ENCODE data around the gene HOMEZ. TPM values are rescaled to one million over a fixed set of nuclear protein-coding genes. Genes with fewer than 3 reads are reported as not detected.
A peak's percentile ranks its signal among the peaks of the same experiment; 100 is the strongest.
"Not testable (repeated sequence)": the region's sequence is repeated elsewhere in the genome, so short reads cannot be mapped to it uniquely, and the experiment has no call there.

HOMEZ gene
- total RNA-seq, 1 experiment from 2014 or later = 11.2 TPM

- Histone ChIP-seq H3K36me3 (no peaks in the 10 kb centered on the region), H3K27me3 (no peaks in the 10 kb centered on the region), H3K27ac (peak overlapping the region; percentile 79; the same call in 1 of the 2 replicates), H3K4me1 (peaks cover 5% of the 10 kb centered on the region; the same call in 1 of the 2 replicates), H3K4me3 (peak overlapping the region; percentile 82), H3K9me3 (replicated peaks) (no peaks in the 10 kb centered on the region)
- no peak for DNase-seq
Observed at GRCh38 chr14:23300687-23301223, 14.8 kb upstream of the HOMEZ start.

- H3K9me3 ChIP-seq (replicated peaks) = no peaks in the 10 kb centered on the region
- no peak for DNase-seq
- no peaks in the 10 kb centered on the region for H3K27me3 ChIP-seq
- H3K36me3 ChIP-seq = no peaks in the 10 kb centered on the region
- H3K4me1 ChIP-seq = peaks cover 5% of the 10 kb centered on the region; the same call in 1 of the 2 replicates
- peak overlapping the region; percentile 79; the same call in 1 of the 2 replicates for H3K27ac ChIP-seq
- peak overlapping the region; percentile 82 for H3K4me3 ChIP-seq
Observed at GRCh38 chr14:23299986-23300686, 14.2 kb upstream of the HOMEZ start.

- Histone ChIP-seq H3K9me3 (replicated peaks) (no peaks in the 10 kb centered on the region), H3K27me3 (no peaks in the 10 kb centered on the region), H3K4me1 (peaks cover 5% of the 10 kb centered on the region; the same call in 1 of the 2 replicates), H3K36me3 (no peaks in the 10 kb centered on the region), H3K4me3 (no peak overlapping the region), H3K27ac (no peak overlapping the region)
- DNase-seq = peak in 1 of 2 experiments; percentile 28
Observed at GRCh38 chr14:23299211-23299957, 13.5 kb upstream of the HOMEZ start.

GRCh38 chr14:23297611-23298277, 11.8 kb upstream of the HOMEZ start:
- no peak overlapping the region for H3K4me3 ChIP-seq
- DNase-seq = no peak
- no peak overlapping the region for H3K27ac ChIP-seq
- H3K4me1 ChIP-seq = peaks cover 5% of the 10 kb centered on the region; the same call in 1 of the 2 replicates
- H3K27me3 ChIP-seq = no peaks in the 10 kb centered on the region; the same call in 1 of the 2 replicates
- H3K9me3 ChIP-seq (replicated peaks) = no peaks in the 10 kb centered on the region
- H3K36me3 ChIP-seq = no peaks in the 10 kb centered on the region

GRCh38 chr14:23297096-23297495, 11.2 kb upstream of the HOMEZ start:
- Histone ChIP-seq H3K27me3 (no peaks in the 10 kb centered on the region; the same call in 1 of the 2 replicates), H3K4me3 (no peak overlapping the region), H3K36me3 (no peaks in the 10 kb centered on the region), H3K9me3 (replicated peaks) (no peaks in the 10 kb centered on the region), H3K4me1 (peaks cover 5% of the 10 kb centered on the region; the same call in 1 of the 2 replicates), H3K27ac (no peak overlapping the region)
- DNase-seq = no peak

GRCh38 chr14:23296012-23296777, 10.3 kb upstream of the HOMEZ start:
- Histone ChIP-seq H3K4me1 (peaks cover 5% of the 10 kb centered on the region; the same call in 1 of the 2 replicates), H3K27me3 (no peaks in the 10 kb centered on the region; the same call in 1 of the 2 replicates), H3K4me3 (no peak overlapping the region), H3K36me3 (no peaks in the 10 kb centered on the region), H3K9me3 (replicated peaks) (no peaks in the 10 kb centered on the region), H3K27ac (no peak overlapping the region)
- no peak for DNase-seq

- peak; percentile 43 to 79 for DNase-seq
- no peak overlapping the region for H3K4me3 ChIP-seq
- H3K27ac ChIP-seq = no peak overlapping the region
- no peaks in the 10 kb centered on the region for H3K36me3 ChIP-seq
- H3K9me3 ChIP-seq (replicated peaks) = no peaks in the 10 kb centered on the region
- H3K27me3 ChIP-seq = no peaks in the 10 kb centered on the region; the same call in 1 of the 2 replicates
- H3K4me1 ChIP-seq = peaks cover under 1% of the 10 kb centered on the region; the same call in 1 of the 2 replicates
Observed at GRCh38 chr14:23294734-23295561, 9.0 kb upstream of the HOMEZ start.

GRCh38 chr14:23286902-23287479, 1.1 kb upstream of the HOMEZ start:
- peak overlapping the region; percentile 59 for H3K27ac ChIP-seq
- DNase-seq = peak in 1 of 2 experiments; percentile 19
- peak overlapping the region; percentile 69 for H3K4me3 ChIP-seq
- H3K27me3 ChIP-seq = no peaks in the 10 kb centered on the region
- H3K4me1 ChIP-seq = peaks cover 3% of the 10 kb centered on the region; the same call in 1 of the 2 replicates
- no peaks in the 10 kb centered on the region for H3K9me3 ChIP-seq (replicated peaks)
- no peaks in the 10 kb centered on the region for H3K36me3 ChIP-seq

GRCh38 chr14:23285530-23286019, 357 bp downstream of the HOMEZ start:
- no peak for DNase-seq
- Histone ChIP-seq H3K9me3 (replicated peaks) (no peaks in the 10 kb centered on the region), H3K27me3 (no peaks in the 10 kb centered on the region), H3K27ac (peak overlapping the region; percentile 59), H3K4me1 (peaks cover 3% of the 10 kb centered on the region; the same call in 1 of the 2 replicates), H3K36me3 (no peaks in the 10 kb centered on the region), H3K4me3 (peak overlapping the region; percentile 69)

- H3K27me3 ChIP-seq = no peaks in the 10 kb centered on the region
- peak overlapping the region; percentile 59 for H3K27ac ChIP-seq
- peak overlapping the region; percentile 69 for H3K4me3 ChIP-seq
- H3K36me3 ChIP-seq = no peaks in the 10 kb centered on the region
- no peaks in the 10 kb centered on the region for H3K9me3 ChIP-seq (replicated peaks)
- H3K4me1 ChIP-seq = peaks cover 3% of the 10 kb centered on the region; the same call in 1 of the 2 replicates
- DNase-seq = peak in 1 of 2 experiments; percentile 33
Observed at GRCh38 chr14:23284654-23285529, 1.0 kb downstream of the HOMEZ start.

- H3K4me3 ChIP-seq = no peak overlapping the region
- no peak overlapping the region for H3K27ac ChIP-seq
- DNase-seq = no peak
- H3K9me3 ChIP-seq (replicated peaks) = no peaks in the 10 kb centered on the region
- peaks cover 2% of the 10 kb centered on the region; the same call in 1 of the 2 replicates for H3K36me3 ChIP-seq
- no peaks in the 10 kb centered on the region for H3K4me1 ChIP-seq
- H3K27me3 ChIP-seq = no peaks in the 10 kb centered on the region
Observed at GRCh38 chr14:23281247-23281646, 4.7 kb downstream of the HOMEZ start.

GRCh38 chr14:23277928-23278327, 8.0 kb downstream of the HOMEZ start:
- not testable (repeated sequence) for H3K9me3 ChIP-seq (replicated peaks); H3K27ac ChIP-seq; H3K36me3 ChIP-seq; H3K4me3 ChIP-seq; H3K4me1 ChIP-seq; DNase-seq; H3K27me3 ChIP-seq
